T-helper 2 cell treated with Interferon-gamma antibody and Interleukin-4, amounts not matched to agents 5 μg/mL and 100 μg/mL, for 36 hours (primary cell): ENCODE results near the gene HSD17B12.

Experiments used
- DNase-seq: peaks from one replicate; pipeline ENCODE4 v3.0.0; 2021; ENCODE audit warnings: low spot score
- H3K27ac Mint-ChIP-seq: one replicate; pipeline ENCODE4 v1.8.0; 2021; ENCODE audit warnings: mild to moderate bottlenecking, mixed read lengths
- H3K27me3 Mint-ChIP-seq: one replicate; pipeline ENCODE4 v1.8.0; 2021; ENCODE audit warnings: low read depth, mixed read lengths
- H3K36me3 Mint-ChIP-seq: one replicate; pipeline ENCODE4 v1.8.0; 2021; ENCODE audit warnings: low read depth, mixed read lengths
- H3K4me1 Mint-ChIP-seq: one replicate; pipeline ENCODE4 v1.8.0; 2021; ENCODE audit warnings: low read depth, mixed read lengths
- H3K4me3 Mint-ChIP-seq: one replicate; pipeline ENCODE4 v1.8.0; 2022; ENCODE audit warnings: mild to moderate bottlenecking, moderate library complexity, mixed read lengths
- H3K9me3 Mint-ChIP-seq: one replicate; pipeline ENCODE4 v1.8.0; 2021; ENCODE audit warnings: mixed read lengths

HSD17B12 gene

GRCh38 chr11:43784301-43784700 is 103.8 kb downstream of the HSD17B12 start:
- H3K9me3 Mint-ChIP-seq = peaks cover 47% of the 10 kb centered on the region
- H3K36me3 Mint-ChIP-seq = peaks cover 40% of the 10 kb centered on the region
- H3K27me3 Mint-ChIP-seq = no peaks in the 10 kb centered on the region
- H3K4me3 Mint-ChIP-seq = no peak overlapping the region
- no peak for DNase-seq
- peaks cover 2% of the 10 kb centered on the region for H3K4me1 Mint-ChIP-seq
- H3K27ac Mint-ChIP-seq = no peak overlapping the region

- H3K36me3 Mint-ChIP-seq = peaks cover 37% of the 10 kb centered on the region
- H3K4me1 Mint-ChIP-seq = peaks cover 2% of the 10 kb centered on the region
Observed at GRCh38 chr11:43784866-43785265, 104.3 kb downstream of the HSD17B12 start.

GRCh38 chr11:43785318-43785717 is 104.8 kb downstream of the HSD17B12 start:
- DNase-seq = no peak
- peaks cover 2% of the 10 kb centered on the region for H3K4me1 Mint-ChIP-seq
- H3K27ac Mint-ChIP-seq = no peak overlapping the region
- peaks cover 37% of the 10 kb centered on the region for H3K36me3 Mint-ChIP-seq
- H3K9me3 Mint-ChIP-seq = peaks cover 50% of the 10 kb centered on the region
- no peak overlapping the region for H3K4me3 Mint-ChIP-seq
- H3K27me3 Mint-ChIP-seq = no peaks in the 10 kb centered on the region

More at GRCh38 chr11:43784866-43785265, 104.3 kb downstream of the HSD17B12 start:
- H3K27me3 Mint-ChIP-seq = no peaks in the 10 kb centered on the region
- DNase-seq = no peak
- H3K4me3 Mint-ChIP-seq = no peak overlapping the region
- no peak overlapping the region for H3K27ac Mint-ChIP-seq
- H3K9me3 Mint-ChIP-seq = peaks cover 50% of the 10 kb centered on the region

GRCh38 chr11:43786016-43786415 is 105.5 kb downstream of the HSD17B12 start:
- DNase-seq = no peak
- H3K4me1 Mint-ChIP-seq = peaks cover 1% of the 10 kb centered on the region
- H3K27me3 Mint-ChIP-seq = no peaks in the 10 kb centered on the region
- no peak overlapping the region for H3K27ac Mint-ChIP-seq
- H3K4me3 Mint-ChIP-seq = no peak overlapping the region
- peaks cover 48% of the 10 kb centered on the region for H3K9me3 Mint-ChIP-seq
- peaks cover 37% of the 10 kb centered on the region for H3K36me3 Mint-ChIP-seq

GRCh38 chr11:43787824-43788223 is 107.3 kb downstream of the HSD17B12 start:
- Mint-ChIP-seq H3K27me3 (no peaks in the 10 kb centered on the region), H3K36me3 (peaks cover 33% of the 10 kb centered on the region), H3K9me3 (peaks cover 38% of the 10 kb centered on the region), H3K27ac (no peak overlapping the region), H3K4me3 (no peak overlapping the region), H3K4me1 (no peaks in the 10 kb centered on the region)
- no peak for DNase-seq

GRCh38 chr11:43788421-43788820 is 107.9 kb downstream of the HSD17B12 start:
- Mint-ChIP-seq H3K4me3 (no peak overlapping the region), H3K9me3 (peaks cover 35% of the 10 kb centered on the region), H3K4me1 (no peaks in the 10 kb centered on the region), H3K36me3 (peaks cover 32% of the 10 kb centered on the region), H3K27me3 (no peaks in the 10 kb centered on the region), H3K27ac (no peak overlapping the region)
- DNase-seq = no peak

- Mint-ChIP-seq H3K36me3 (peaks cover 21% of the 10 kb centered on the region), H3K4me3 (no peak overlapping the region), H3K9me3 (peaks cover 21% of the 10 kb centered on the region), H3K27me3 (no peaks in the 10 kb centered on the region), H3K27ac (no peak overlapping the region), H3K4me1 (no peaks in the 10 kb centered on the region)
- DNase-seq = no peak
Observed at GRCh38 chr11:43789700-43790443, 109.3 kb downstream of the HSD17B12 start.

- Mint-ChIP-seq H3K4me3 (no peak overlapping the region), H3K27ac (no peak overlapping the region), H3K27me3 (no peaks in the 10 kb centered on the region), H3K9me3 (peaks cover 15% of the 10 kb centered on the region), H3K36me3 (peaks cover 16% of the 10 kb centered on the region), H3K4me1 (no peaks in the 10 kb centered on the region)
- no peak for DNase-seq
Observed at GRCh38 chr11:43790444-43790794, 109.9 kb downstream of the HSD17B12 start.

GRCh38 chr11:43797337-43797736 is 116.8 kb downstream of the HSD17B12 start:
- no peak overlapping the region for H3K4me3 Mint-ChIP-seq
- no peaks in the 10 kb centered on the region for H3K4me1 Mint-ChIP-seq
- H3K9me3 Mint-ChIP-seq = no peaks in the 10 kb centered on the region
- DNase-seq = no peak
- H3K27me3 Mint-ChIP-seq = no peaks in the 10 kb centered on the region
- peaks cover 18% of the 10 kb centered on the region for H3K36me3 Mint-ChIP-seq
- H3K27ac Mint-ChIP-seq = no peak overlapping the region

- H3K36me3 Mint-ChIP-seq = peaks cover 18% of the 10 kb centered on the region
- no peaks in the 10 kb centered on the region for H3K9me3 Mint-ChIP-seq
- H3K27ac Mint-ChIP-seq = no peak overlapping the region
- H3K4me1 Mint-ChIP-seq = no peaks in the 10 kb centered on the region
- H3K27me3 Mint-ChIP-seq = no peaks in the 10 kb centered on the region
- no peak for DNase-seq
- no peak overlapping the region for H3K4me3 Mint-ChIP-seq
Observed at GRCh38 chr11:43797866-43798265, 117.3 kb downstream of the HSD17B12 start.

GRCh38 chr11:43802509-43802908 is 122.0 kb downstream of the HSD17B12 start:
- Mint-ChIP-seq H3K36me3 (peaks cover 36% of the 10 kb centered on the region), H3K9me3 (no peaks in the 10 kb centered on the region), H3K4me1 (no peaks in the 10 kb centered on the region), H3K4me3 (no peak overlapping the region), H3K27ac (no peak overlapping the region), H3K27me3 (no peaks in the 10 kb centered on the region)
- no peak for DNase-seq

GRCh38 chr11:43803766-43804165 is 123.2 kb downstream of the HSD17B12 start:
- DNase-seq = no peak
- Mint-ChIP-seq H3K9me3 (no peaks in the 10 kb centered on the region), H3K36me3 (peaks cover 34% of the 10 kb centered on the region), H3K4me3 (no peak overlapping the region), H3K27me3 (no peaks in the 10 kb centered on the region), H3K27ac (no peak overlapping the region), H3K4me1 (no peaks in the 10 kb centered on the region)

- Mint-ChIP-seq H3K4me1 (no peaks in the 10 kb centered on the region), H3K9me3 (no peaks in the 10 kb centered on the region), H3K27ac (no peak overlapping the region), H3K36me3 (peaks cover 19% of the 10 kb centered on the region), H3K4me3 (no peak overlapping the region), H3K27me3 (no peaks in the 10 kb centered on the region)
- no peak for DNase-seq
Observed at GRCh38 chr11:43806976-43807375, 126.4 kb downstream of the HSD17B12 start.

GRCh38 chr11:43810929-43811596 is 130.5 kb downstream of the HSD17B12 start:
- H3K9me3 Mint-ChIP-seq = no peaks in the 10 kb centered on the region
- H3K4me3 Mint-ChIP-seq = no peak overlapping the region
- no peak for DNase-seq
- no peak overlapping the region for H3K27ac Mint-ChIP-seq
- H3K36me3 Mint-ChIP-seq = peaks cover 6% of the 10 kb centered on the region
- H3K4me1 Mint-ChIP-seq = no peaks in the 10 kb centered on the region
- H3K27me3 Mint-ChIP-seq = no peaks in the 10 kb centered on the region
